Measurements from ENCODE around the gene GNB1.

DNA sequence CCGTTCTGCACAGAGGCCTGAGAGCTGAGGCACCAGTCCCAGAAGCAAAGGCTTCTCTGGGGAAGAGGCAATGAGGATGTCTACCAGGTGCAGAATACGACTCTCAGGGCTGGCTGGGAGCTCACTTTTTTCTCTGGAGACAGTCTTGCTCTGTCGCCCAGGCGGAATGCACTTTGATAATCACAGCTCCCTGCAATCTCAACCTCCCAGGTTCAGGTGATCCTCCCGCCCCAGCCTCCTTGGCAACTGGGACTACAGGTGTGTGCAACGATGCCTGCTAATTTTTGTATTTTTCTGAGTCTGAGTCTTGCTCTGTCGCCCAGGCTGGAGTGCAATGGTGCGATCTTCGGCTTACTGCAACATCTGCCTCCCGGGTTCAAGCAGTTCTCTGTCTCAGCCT, 130.2 kb downstream of the GNB1 start:
- TF ChIP-seq, protein P1, sequence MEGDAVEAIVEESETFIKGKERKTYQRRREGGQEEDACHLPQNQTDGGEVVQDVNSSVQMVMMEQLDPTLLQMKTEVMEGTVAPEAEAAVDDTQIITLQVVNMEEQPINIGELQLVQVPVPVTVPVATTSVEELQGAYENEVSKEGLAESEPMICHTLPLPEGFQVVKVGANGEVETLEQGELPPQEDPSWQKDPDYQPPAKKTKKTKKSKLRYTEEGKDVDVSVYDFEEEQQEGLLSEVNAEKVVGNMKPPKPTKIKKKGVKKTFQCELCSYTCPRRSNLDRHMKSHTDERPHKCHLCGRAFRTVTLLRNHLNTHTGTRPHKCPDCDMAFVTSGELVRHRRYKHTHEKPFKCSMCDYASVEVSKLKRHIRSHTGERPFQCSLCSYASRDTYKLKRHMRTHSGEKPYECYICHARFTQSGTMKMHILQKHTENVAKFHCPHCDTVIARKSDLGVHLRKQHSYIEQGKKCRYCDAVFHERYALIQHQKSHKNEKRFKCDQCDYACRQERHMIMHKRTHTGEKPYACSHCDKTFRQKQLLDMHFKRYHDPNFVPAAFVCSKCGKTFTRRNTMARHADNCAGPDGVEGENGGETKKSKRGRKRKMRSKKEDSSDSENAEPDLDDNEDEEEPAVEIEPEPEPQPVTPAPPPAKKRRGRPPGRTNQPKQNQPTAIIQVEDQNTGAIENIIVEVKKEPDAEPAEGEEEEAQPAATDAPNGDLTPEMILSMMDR (IDR thresholded peaks at IDR 0.05) = no peak
- TF ChIP-seq POLR2A (IDR thresholded peaks at IDR 0.05) = no peak

All from vagina (tissue), 2 donors.